Neural cell (in vitro differentiated cells): ENCODE results near the gene NPM3. TPM values are rescaled to one million over a fixed set of nuclear protein-coding genes. Genes with fewer than 3 reads are reported as not detected.

Source experiments
- H2AFZ ChIP-seq: fragments of 200-600, 300-800 bp; sonication (generic), shearing (Covaris generic); 2 replicates; pipeline ENCODE4 v1.6.0; 2014; ENCODE audit warnings: low read depth, mild to moderate bottlenecking, antibody characterized with exemption, low read length, moderate library complexity
- H3F3A ChIP-seq: fragments of 200-600 bp; shearing (Covaris generic); 2 replicates; pipeline ENCODE4 v1.6.1; 2016; ENCODE audit warnings: mild to moderate bottlenecking, moderate library complexity, mixed read lengths, antibody characterized with exemption, low read length; ENCODE audit not compliant: insufficient read depth, poor library complexity, severe bottlenecking
- H3K27ac ChIP-seq: fragments of 200-600, 300-800 bp; sonication (generic), shearing (Covaris generic); 2 replicates; pipeline ENCODE4 v1.5.1; 2014; ENCODE audit warnings: mild to moderate bottlenecking, low read length, moderate library complexity
- H3K27me3 ChIP-seq: fragments of 300-800, 200-600 bp; sonication (generic), shearing (Covaris generic); 2 replicates; pipeline ENCODE4 v1.6.0; 2014; ENCODE audit warnings: mild to moderate bottlenecking, low read depth, low read length, moderate library complexity; ENCODE audit not compliant: insufficient read depth
- H3K36me3 ChIP-seq: fragments of 300-800, 200-600 bp; sonication (generic), shearing (Covaris generic); 2 replicates; pipeline ENCODE4 v1.5.1; 2014; ENCODE audit warnings: mild to moderate bottlenecking, antibody characterized with exemption, low read length, moderate library complexity; ENCODE audit not compliant: insufficient read depth
- H3K4me2 ChIP-seq: fragments of 300-800, 200-600 bp; sonication (generic), shearing (Covaris generic); 2 replicates; pipeline ENCODE4 v1.6.0; 2014; ENCODE audit warnings: mild to moderate bottlenecking, low read length
- H3K4me3 ChIP-seq: fragments of 300-800, 200-600 bp; sonication (generic), shearing (Covaris generic); 2 replicates; pipeline ENCODE4 v1.5.1; 2014; ENCODE audit warnings: mild to moderate bottlenecking, low read length, moderate library complexity
- H3K79me2 ChIP-seq: fragments of 200-600 bp; shearing (Covaris generic); replicated peaks from 2 replicates; pipeline ENCODE4 v1.6.0; 2014; ENCODE audit warnings: mild to moderate bottlenecking, low read length, moderate library complexity; ENCODE audit not compliant: insufficient read depth
- H3K9ac ChIP-seq: fragments of 300-800, 200-600 bp; sonication (generic), shearing (Covaris generic); 2 replicates; pipeline ENCODE4 v1.6.1; 2016; ENCODE audit warnings: mild to moderate bottlenecking, low read length, mixed read lengths
- H3K9me2 ChIP-seq: fragments of 200-600 bp; shearing (Covaris generic); 2 replicates; pipeline ENCODE4 v1.6.1; 2016; ENCODE audit warnings: mild to moderate bottlenecking, low read length, mixed read lengths; ENCODE audit not compliant: insufficient read depth
- H3K9me3 ChIP-seq: fragments of 200-600, 300-800 bp; sonication (generic), shearing (Covaris generic); 2 replicates; pipeline ENCODE4 v1.6.1; 2016; ENCODE audit warnings: mild to moderate bottlenecking, mixed run types, low read length, moderate library complexity, mixed read lengths
- H4K20me1 ChIP-seq: fragments of 200-600 bp; shearing (Covaris generic); 2 replicates; pipeline ENCODE4 v1.6.1; 2016; ENCODE audit warnings: mild to moderate bottlenecking, mixed run types; ENCODE audit not compliant: insufficient read depth
- EP300 ChIP-seq: fragments of 450-650 bp; conservative IDR thresholded peaks from 2 replicates; pipeline ENCODE4 v1.6.1; 2014; ENCODE audit warnings: antibody characterized with exemption, mild to moderate bottlenecking, moderate library complexity; ENCODE audit not compliant: poor library complexity, severe bottlenecking
- EZH2 ChIP-seq: fragments of 200-600, 300-800 bp; shearing (Covaris generic), sonication (generic); IDR thresholded peaks from 2 replicates; pipeline ENCODE4 v1.6.1; 2014; ENCODE audit warnings: antibody characterized with exemption, low read length, borderline replicate concordance, mild to moderate bottlenecking; ENCODE audit not compliant: insufficient read depth, poor library complexity, severe bottlenecking
- MXI1 ChIP-seq: fragments of 450-650 bp; conservative IDR thresholded peaks from 2 replicates; pipeline ENCODE4 v1.6.1; 2014; ENCODE audit warnings: antibody characterized with exemption, mild to moderate bottlenecking; ENCODE audit not compliant: poor library complexity, severe bottlenecking
- POLR2AphosphoS5 ChIP-seq: IDR thresholded peaks from 2 replicates; pipeline ENCODE4 v1.6.1; 2012
- RAD21 ChIP-seq: fragments of 450-650 bp; conservative IDR thresholded peaks from 2 replicates; pipeline ENCODE4 v1.6.1; 2014; ENCODE audit warnings: antibody characterized with exemption, mild to moderate bottlenecking, moderate library complexity
- SMC3 ChIP-seq: fragments of 450-650 bp; conservative IDR thresholded peaks from 2 replicates; pipeline ENCODE4 v1.6.1; 2014; ENCODE audit warnings: antibody characterized with exemption, mild to moderate bottlenecking, moderate library complexity; ENCODE audit not compliant: poor library complexity
- TAF1 ChIP-seq: IDR thresholded peaks from 2 replicates; pipeline ENCODE4 v1.6.1; 2012; ENCODE audit warnings: low read depth
- polyA plus RNA-seq: library from polyadenylated mRNA; depleted of rRNA; stranded (reverse); fragments of >200 nt; gene quantifications from 2 replicates; pipeline ENCODE4 v1.2.3, GENCODE V29; 2014
- TF ChIP-seq, protein P1 (sequence below): IDR thresholded peaks from 2 replicates; pipeline ENCODE4 v1.6.1; 2012; ENCODE audit warnings: borderline replicate concordance
- TF ChIP-seq, protein P2 (sequence below): fragments of 450-650 bp; IDR thresholded peaks from 2 replicates; pipeline ENCODE4 v1.5.1; 2014; ENCODE audit warnings: antibody characterized with exemption, mild to moderate bottlenecking, moderate library complexity; ENCODE audit not compliant: poor library complexity, severe bottlenecking

NPM3 gene
- polyA plus RNA-seq, 1 donor from 2014 or later, result 53.0 TPM

DNA sequence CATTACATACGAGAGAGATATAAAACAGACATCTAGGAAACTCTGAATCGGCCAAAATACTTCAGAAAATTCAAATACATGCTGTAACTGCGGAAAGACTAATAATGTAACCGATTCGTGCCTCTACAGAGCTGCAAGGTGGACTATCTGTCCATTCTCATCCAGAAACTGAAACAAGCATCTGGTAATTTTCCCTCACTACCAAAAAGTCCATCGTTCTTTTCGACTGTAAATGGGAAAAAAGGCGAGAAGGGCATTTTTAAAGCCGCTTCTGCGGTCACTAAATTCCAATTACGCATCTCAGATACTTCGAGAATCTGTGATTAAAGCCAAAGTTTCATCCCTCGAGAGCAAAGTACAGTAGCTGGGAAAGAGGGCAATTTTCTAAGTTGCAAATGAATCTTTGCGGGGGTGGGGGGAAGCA, 33.7 kb upstream of the NPM3 start:
- Histone ChIP-seq H3K27me3 (no peaks in the 10 kb centered on the region), H3K4me2 (peak overlapping the region; percentile 43), H3K9ac (peak overlapping the region; percentile 97), H3K79me2 (peaks cover 65% of the 10 kb centered on the region), H3K9me2 (no peaks in the 10 kb centered on the region), H3K9me3 (no peaks in the 10 kb centered on the region), H4K20me1 (peaks cover 61% of the 10 kb centered on the region), H2AFZ (no peak overlapping the region), H3F3A (peaks cover 5% of the 10 kb centered on the region), H3K36me3 (no peaks in the 10 kb centered on the region), H3K27ac (peak overlapping the region; percentile 97), H3K4me3 (peak overlapping the region; percentile 99)
- TF ChIP-seq POLR2AphosphoS5 (no peak), SMC3 (no peak), RAD21 (no peak), TAF1 (no peak), MXI1 (no peak), EZH2 (no peak), EP300 (no peak)
- TF ChIP-seq, protein P1, sequence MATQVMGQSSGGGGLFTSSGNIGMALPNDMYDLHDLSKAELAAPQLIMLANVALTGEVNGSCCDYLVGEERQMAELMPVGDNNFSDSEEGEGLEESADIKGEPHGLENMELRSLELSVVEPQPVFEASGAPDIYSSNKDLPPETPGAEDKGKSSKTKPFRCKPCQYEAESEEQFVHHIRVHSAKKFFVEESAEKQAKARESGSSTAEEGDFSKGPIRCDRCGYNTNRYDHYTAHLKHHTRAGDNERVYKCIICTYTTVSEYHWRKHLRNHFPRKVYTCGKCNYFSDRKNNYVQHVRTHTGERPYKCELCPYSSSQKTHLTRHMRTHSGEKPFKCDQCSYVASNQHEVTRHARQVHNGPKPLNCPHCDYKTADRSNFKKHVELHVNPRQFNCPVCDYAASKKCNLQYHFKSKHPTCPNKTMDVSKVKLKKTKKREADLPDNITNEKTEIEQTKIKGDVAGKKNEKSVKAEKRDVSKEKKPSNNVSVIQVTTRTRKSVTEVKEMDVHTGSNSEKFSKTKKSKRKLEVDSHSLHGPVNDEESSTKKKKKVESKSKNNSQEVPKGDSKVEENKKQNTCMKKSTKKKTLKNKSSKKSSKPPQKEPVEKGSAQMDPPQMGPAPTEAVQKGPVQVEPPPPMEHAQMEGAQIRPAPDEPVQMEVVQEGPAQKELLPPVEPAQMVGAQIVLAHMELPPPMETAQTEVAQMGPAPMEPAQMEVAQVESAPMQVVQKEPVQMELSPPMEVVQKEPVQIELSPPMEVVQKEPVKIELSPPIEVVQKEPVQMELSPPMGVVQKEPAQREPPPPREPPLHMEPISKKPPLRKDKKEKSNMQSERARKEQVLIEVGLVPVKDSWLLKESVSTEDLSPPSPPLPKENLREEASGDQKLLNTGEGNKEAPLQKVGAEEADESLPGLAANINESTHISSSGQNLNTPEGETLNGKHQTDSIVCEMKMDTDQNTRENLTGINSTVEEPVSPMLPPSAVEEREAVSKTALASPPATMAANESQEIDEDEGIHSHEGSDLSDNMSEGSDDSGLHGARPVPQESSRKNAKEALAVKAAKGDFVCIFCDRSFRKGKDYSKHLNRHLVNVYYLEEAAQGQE, result no peak
- TF ChIP-seq, protein P2, sequence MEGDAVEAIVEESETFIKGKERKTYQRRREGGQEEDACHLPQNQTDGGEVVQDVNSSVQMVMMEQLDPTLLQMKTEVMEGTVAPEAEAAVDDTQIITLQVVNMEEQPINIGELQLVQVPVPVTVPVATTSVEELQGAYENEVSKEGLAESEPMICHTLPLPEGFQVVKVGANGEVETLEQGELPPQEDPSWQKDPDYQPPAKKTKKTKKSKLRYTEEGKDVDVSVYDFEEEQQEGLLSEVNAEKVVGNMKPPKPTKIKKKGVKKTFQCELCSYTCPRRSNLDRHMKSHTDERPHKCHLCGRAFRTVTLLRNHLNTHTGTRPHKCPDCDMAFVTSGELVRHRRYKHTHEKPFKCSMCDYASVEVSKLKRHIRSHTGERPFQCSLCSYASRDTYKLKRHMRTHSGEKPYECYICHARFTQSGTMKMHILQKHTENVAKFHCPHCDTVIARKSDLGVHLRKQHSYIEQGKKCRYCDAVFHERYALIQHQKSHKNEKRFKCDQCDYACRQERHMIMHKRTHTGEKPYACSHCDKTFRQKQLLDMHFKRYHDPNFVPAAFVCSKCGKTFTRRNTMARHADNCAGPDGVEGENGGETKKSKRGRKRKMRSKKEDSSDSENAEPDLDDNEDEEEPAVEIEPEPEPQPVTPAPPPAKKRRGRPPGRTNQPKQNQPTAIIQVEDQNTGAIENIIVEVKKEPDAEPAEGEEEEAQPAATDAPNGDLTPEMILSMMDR, result no peak

DNA sequence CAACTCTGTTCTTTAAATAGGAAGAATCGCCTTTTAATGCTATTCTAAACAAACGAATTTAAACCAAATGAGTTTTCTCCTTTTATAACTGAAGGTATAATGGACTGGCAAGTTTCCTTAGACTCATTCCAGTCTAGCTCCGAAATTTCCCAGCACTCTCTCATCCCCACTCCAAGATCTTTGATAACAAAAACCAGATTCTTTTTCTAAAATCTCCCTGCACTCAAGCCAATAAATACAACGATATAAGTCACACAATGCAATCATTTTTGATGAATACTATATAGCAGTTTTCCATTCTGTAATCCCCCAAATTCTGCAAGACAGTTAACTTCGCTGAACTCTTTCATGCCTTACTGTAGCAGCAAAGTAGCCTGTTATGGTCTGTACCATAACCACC, 33.1 kb upstream of the NPM3 start:
- Histone ChIP-seq H3K4me3 (peak overlapping the region; percentile 99), H3K9ac (peak overlapping the region; percentile 97), H3K36me3 (no peaks in the 10 kb centered on the region), H4K20me1 (peaks cover 66% of the 10 kb centered on the region), H3K27me3 (no peaks in the 10 kb centered on the region), H3K4me2 (peak overlapping the region; percentile 43), H3K79me2 (peaks cover 70% of the 10 kb centered on the region), H3K27ac (no peak overlapping the region), H3K9me3 (no peaks in the 10 kb centered on the region), H3K9me2 (no peaks in the 10 kb centered on the region), H3F3A (peaks cover 5% of the 10 kb centered on the region), H2AFZ (no peak overlapping the region)
- no peak for TF ChIP-seq POLR2AphosphoS5
- TF ChIP-seq, protein P2, result no peak
- TF ChIP-seq RAD21, result no peak
- no peak for TF ChIP-seq MXI1
- TF ChIP-seq TAF1, result no peak
- no peak for TF ChIP-seq EZH2
- no peak for TF ChIP-seq SMC3
- TF ChIP-seq EP300, result no peak
- TF ChIP-seq, protein P1, result no peak
